Measurements from ENCODE around the gene NAALADL1.
A peak's percentile ranks its signal among the peaks of the same experiment; 100 is the strongest.

The NAALADL1 gene

DNA sequence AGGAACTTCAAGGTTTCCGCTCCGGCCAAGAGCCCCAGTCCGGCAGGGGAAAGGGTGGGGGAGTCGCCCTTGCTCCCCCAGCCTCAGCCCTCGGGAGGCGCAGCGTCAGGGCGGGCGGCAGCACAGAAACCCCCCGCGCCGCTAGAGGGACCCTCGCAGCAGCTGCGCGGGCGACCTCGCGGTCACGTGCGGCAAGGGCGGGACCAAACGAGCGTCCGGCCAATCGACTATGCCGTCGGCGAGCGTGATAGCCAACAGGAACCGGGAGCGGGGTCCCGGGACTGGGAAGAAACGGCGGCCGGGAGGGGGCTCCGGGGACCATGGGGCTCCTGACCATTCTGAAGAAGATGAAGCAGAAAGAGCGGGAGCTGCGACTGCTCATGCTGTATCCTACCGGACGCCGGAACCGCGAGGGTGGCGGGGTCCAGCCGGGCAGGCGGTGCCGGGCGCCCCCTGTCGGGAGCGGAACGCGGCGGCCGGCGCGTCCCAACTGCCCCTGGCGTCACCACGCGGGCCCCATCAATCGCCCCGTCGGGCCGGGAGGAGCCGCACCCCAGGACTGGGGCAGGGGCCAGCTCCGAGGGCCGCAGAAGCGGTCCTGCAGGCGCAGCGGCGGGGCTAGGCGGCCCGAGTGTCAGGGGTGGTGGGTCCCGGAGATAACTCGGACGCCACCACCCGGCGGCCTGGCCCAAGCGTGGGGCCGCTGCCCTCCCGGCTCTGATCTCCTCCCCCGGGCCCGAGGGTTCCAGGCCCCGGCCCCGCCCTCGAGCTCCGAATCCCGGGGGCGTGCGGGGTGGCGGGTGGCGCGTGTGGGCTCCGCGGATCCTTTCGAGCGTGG lies 44.2 kb downstream of the NAALADL1 start, which contains the start of gene ARL2 (continued):
- TF ChIP-seq, protein P1, sequence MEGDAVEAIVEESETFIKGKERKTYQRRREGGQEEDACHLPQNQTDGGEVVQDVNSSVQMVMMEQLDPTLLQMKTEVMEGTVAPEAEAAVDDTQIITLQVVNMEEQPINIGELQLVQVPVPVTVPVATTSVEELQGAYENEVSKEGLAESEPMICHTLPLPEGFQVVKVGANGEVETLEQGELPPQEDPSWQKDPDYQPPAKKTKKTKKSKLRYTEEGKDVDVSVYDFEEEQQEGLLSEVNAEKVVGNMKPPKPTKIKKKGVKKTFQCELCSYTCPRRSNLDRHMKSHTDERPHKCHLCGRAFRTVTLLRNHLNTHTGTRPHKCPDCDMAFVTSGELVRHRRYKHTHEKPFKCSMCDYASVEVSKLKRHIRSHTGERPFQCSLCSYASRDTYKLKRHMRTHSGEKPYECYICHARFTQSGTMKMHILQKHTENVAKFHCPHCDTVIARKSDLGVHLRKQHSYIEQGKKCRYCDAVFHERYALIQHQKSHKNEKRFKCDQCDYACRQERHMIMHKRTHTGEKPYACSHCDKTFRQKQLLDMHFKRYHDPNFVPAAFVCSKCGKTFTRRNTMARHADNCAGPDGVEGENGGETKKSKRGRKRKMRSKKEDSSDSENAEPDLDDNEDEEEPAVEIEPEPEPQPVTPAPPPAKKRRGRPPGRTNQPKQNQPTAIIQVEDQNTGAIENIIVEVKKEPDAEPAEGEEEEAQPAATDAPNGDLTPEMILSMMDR (tag by site-specific recombination; IDR thresholded peaks at IDR 0.05): peak; percentile 97
- TF ChIP-seq, protein P2, sequence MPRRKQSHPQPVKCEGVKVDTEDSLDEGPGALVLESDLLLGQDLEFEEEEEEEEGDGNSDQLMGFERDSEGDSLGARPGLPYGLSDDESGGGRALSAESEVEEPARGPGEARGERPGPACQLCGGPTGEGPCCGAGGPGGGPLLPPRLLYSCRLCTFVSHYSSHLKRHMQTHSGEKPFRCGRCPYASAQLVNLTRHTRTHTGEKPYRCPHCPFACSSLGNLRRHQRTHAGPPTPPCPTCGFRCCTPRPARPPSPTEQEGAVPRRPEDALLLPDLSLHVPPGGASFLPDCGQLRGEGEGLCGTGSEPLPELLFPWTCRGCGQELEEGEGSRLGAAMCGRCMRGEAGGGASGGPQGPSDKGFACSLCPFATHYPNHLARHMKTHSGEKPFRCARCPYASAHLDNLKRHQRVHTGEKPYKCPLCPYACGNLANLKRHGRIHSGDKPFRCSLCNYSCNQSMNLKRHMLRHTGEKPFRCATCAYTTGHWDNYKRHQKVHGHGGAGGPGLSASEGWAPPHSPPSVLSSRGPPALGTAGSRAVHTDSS (tag by site-specific recombination; IDR thresholded peaks at IDR 0.05): peak; percentile 51
- TF ChIP-seq ZNF561 (tag by site-specific recombination; IDR thresholded peaks at IDR 0.05; ENCODE audit: borderline replicate concordance): peak; percentile 54; the same call in 1 of the 2 replicates
- TF ChIP-seq ZNF394 (tag by site-specific recombination; IDR thresholded peaks at IDR 0.05; ENCODE audit: borderline replicate concordance): peak; percentile 46; the same call in 1 of the 2 replicates
- TF ChIP-seq ZNF121 (tag by site-specific recombination; IDR thresholded peaks at IDR 0.05): no peak
- TF ChIP-seq, protein P3, sequence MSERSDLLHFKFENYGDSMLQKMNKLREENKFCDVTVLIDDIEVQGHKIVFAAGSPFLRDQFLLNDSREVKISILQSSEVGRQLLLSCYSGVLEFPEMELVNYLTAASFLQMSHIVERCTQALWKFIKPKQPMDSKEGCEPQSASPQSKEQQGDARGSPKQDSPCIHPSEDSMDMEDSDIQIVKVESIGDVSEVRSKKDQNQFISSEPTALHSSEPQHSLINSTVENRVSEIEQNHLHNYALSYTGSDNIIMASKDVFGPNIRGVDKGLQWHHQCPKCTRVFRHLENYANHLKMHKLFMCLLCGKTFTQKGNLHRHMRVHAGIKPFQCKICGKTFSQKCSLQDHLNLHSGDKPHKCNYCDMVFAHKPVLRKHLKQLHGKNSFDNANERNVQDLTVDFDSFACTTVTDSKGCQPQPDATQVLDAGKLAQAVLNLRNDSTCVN (tag by site-specific recombination; optimal IDR thresholded peaks at IDR 0.05): peak; percentile 81
- TF ChIP-seq, protein P4, sequence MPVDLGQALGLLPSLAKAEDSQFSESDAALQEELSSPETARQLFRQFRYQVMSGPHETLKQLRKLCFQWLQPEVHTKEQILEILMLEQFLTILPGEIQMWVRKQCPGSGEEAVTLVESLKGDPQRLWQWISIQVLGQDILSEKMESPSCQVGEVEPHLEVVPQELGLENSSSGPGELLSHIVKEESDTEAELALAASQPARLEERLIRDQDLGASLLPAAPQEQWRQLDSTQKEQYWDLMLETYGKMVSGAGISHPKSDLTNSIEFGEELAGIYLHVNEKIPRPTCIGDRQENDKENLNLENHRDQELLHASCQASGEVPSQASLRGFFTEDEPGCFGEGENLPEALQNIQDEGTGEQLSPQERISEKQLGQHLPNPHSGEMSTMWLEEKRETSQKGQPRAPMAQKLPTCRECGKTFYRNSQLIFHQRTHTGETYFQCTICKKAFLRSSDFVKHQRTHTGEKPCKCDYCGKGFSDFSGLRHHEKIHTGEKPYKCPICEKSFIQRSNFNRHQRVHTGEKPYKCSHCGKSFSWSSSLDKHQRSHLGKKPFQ (tag by site-specific recombination; IDR thresholded peaks at IDR 0.05): no peak
- no peak for TF ChIP-seq ZNF341 (tag by site-specific recombination; IDR thresholded peaks at IDR 0.05; ENCODE audit: low read depth)
- TF ChIP-seq ZNF426 (tag by site-specific recombination; IDR thresholded peaks at IDR 0.05): no peak
- TF ChIP-seq ZNF677 (tag by site-specific recombination; IDR thresholded peaks at IDR 0.05): 0 out of 2 replicates have a peak, but pooled peaks have one; percentile 19
- peak; percentile 62; the same call in 1 of the 2 replicates for TF ChIP-seq KLF9 (tag by site-specific recombination; IDR thresholded peaks at IDR 0.05; ENCODE audit: low read depth)

DNA sequence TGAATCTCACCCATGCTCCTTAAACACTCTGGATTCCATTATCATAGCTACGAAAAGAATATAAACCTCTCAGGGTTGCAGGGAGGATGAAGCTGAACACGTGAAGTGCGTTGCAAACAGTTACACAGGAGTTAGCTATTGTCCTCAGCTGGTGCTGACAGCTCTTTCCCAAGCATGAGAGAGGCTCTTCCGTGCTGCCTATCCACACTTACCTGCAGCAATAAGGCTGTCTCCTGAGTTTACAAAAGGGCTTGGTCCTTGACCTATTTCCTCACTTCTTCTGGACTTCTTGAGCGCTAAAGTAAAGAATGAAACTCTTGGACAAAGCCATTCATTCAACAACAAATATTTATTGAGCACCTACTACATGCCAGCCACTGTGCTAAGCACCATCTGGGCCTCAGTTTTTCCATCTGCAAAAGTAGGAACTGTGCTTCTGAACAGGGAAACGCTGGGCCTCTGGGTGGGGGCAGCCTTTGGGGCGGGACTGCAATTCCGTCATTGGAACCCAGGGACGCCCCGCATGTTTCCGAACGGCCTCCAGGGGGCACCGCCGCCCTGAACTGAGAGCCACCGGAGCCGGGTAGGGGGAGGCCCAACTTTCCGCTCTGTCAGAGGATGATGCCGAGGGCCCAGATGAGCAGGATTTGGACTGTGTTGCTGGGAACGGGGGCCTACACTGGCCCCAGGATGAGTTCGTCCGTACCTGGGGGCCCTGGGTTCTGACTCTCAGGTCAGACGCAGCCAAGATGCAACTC lies 45.0 kb downstream of the NAALADL1 start:
- Histone ChIP-seq H3K9me3 (ENCODE audit: control insufficient read depth, insufficient read depth, low read depth, low read length) (no peaks in the 10 kb centered on the region), H3K4me1 (ENCODE audit: control insufficient read depth, insufficient read depth, low read length) (no peaks in the 10 kb centered on the region), H3K27ac (ENCODE audit: extremely low read depth, low read depth, low read length) (peak overlapping the region; percentile 86; the same call in 1 of the 2 replicates), H3K4me3 (ENCODE audit: low read depth, low read length) (peak overlapping the region; percentile 77), H3K36me3 (ENCODE audit: control insufficient read depth in 2 of 2, insufficient read depth in 1 of 2, low read length in 2 of 2) (peaks cover 0 to 21% of the 10 kb centered on the region in 2 experiments; a peak in 2 of 3 replicates)
- ChIA-PET POLR2A (interaction anchor here (0.6 to 1.9 kb wide), 9 partner anchors 9 to 135 kb away, joined by 3 to 7 read pairs (median 4); partner anchors contain the start of genes EHD1, FAU, MRPL49 and SAC3D1), CTCF (interaction anchor here (0.6 to 2.7 kb wide), 34 partner anchors 9 to 742 kb away, joined by 3 to 24 read pairs (median 4); partner anchors contain the start of genes BATF2, CAPN1, CDCA5 and FAU)
- TF ChIP-seq TCF7L2 (IDR thresholded peaks at IDR 0.05; ENCODE audit: borderline replicate concordance, low read depth, low read length) (no peak), MYNN (tag by site-specific recombination; IDR thresholded peaks at IDR 0.05; ENCODE audit: borderline replicate concordance) (no peak), ZNF701 (tag by site-specific recombination; IDR thresholded peaks at IDR 0.05) (no peak), ZNF660 (tag by site-specific recombination; IDR thresholded peaks at IDR 0.05) (peak; percentile 66; the same call in 1 of the 2 replicates), ZEB2 (tag by site-specific recombination; IDR thresholded peaks at IDR 0.05) (peak; percentile 93; the same call in 1 of the 2 replicates), BCL11B (tag by site-specific recombination; IDR thresholded peaks at IDR 0.05; ENCODE audit: low read depth) (no peak), ZNF558 (tag by site-specific recombination; IDR thresholded peaks at IDR 0.05) (no peak), ZNF426 (tag by site-specific recombination; IDR thresholded peaks at IDR 0.05) (no peak)
- TF ChIP-seq, protein P5, sequence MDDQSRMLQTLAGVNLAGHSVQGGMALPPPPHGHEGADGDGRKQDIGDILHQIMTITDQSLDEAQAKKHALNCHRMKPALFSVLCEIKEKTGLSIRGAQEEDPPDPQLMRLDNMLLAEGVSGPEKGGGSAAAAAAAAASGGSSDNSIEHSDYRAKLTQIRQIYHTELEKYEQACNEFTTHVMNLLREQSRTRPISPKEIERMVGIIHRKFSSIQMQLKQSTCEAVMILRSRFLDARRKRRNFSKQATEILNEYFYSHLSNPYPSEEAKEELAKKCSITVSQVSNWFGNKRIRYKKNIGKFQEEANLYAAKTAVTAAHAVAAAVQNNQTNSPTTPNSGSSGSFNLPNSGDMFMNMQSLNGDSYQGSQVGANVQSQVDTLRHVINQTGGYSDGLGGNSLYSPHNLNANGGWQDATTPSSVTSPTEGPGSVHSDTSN (CRISPR knock-in tag; IDR thresholded peaks at IDR 0.05): no peak
- TF ChIP-seq, protein P6, sequence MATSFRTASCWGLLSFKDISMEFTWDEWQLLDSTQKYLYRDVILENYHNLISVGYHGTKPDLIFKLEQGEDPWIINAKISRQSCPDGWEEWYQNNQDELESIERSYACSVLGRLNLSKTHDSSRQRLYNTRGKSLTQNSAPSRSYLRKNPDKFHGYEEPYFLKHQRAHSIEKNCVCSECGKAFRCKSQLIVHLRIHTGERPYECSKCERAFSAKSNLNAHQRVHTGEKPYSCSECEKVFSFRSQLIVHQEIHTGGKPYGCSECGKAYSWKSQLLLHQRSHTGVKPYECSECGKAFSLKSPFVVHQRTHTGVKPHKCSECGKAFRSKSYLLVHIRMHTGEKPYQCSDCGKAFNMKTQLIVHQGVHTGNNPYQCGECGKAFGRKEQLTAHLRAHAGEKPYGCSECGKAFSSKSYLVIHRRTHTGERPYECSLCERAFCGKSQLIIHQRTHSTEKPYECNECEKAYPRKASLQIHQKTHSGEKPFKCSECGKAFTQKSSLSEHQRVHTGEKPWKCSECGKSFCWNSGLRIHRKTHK (tag by site-specific recombination; IDR thresholded peaks at IDR 0.05): no peak

Measured in HEK293 (cell line).